Liver (tissue), 9 donors: ENCODE data around the gene EIF2B2. TPM values are rescaled to one million over a fixed set of nuclear protein-coding genes. Genes with fewer than 3 reads are reported as not detected.

ENCODE experiments used
- DNase-seq: peaks from one replicate; pipeline ENCODE4 v3.0.0-alpha.2; 2017; ENCODE audit warnings: low spot score
- H3K27ac ChIP-seq, 2 donors: one replicate each; pipeline ENCODE4 v1.7.0; 2013; ENCODE audit warnings: inconsistent platforms in 2 of 2, low read length in 2 of 2, control low read depth in 1 of 2, low read depth in 1 of 2, mild to moderate bottlenecking in 1 of 2
- H3K27me3 ChIP-seq, 4 donors: one replicate each; pipeline versions ENCODE4 v1.6.1 to v1.7.0; 2013; ENCODE audit warnings: low read length in 3 of 4, inconsistent platforms in 1 of 4, mild to moderate bottlenecking in 1 of 4, moderate library complexity in 1 of 4; ENCODE audit not compliant: control insufficient read depth in 4 of 4, insufficient read depth in 4 of 4
- H3K36me3 ChIP-seq, 4 donors: one replicate each; pipeline versions ENCODE4 v1.6.1 to v1.7.0; 2013; ENCODE audit warnings: low read length in 3 of 4, mild to moderate bottlenecking in 3 of 4, low read depth in 1 of 4, moderate library complexity in 1 of 4; ENCODE audit not compliant: control insufficient read depth in 4 of 4, insufficient read depth in 3 of 4
- H3K4me1 ChIP-seq, 4 donors: one replicate each; pipeline versions ENCODE4 v1.6.1 to v1.7.0; 2013; ENCODE audit warnings: low read length in 3 of 4, mild to moderate bottlenecking in 3 of 4, moderate library complexity in 1 of 4; ENCODE audit not compliant: control insufficient read depth in 4 of 4, insufficient read depth in 4 of 4
- H3K4me3 ChIP-seq, 3 donors: one replicate each; pipeline versions ENCODE4 v1.6.1 to v1.7.0; 2013; ENCODE audit warnings: low read length in 3 of 3, control low read depth in 1 of 3, low read depth in 1 of 3, mild to moderate bottlenecking in 1 of 3
- H3K9ac ChIP-seq, 2 donors: one replicate each; pipeline ENCODE4 v1.7.0; 2013; ENCODE audit warnings: low read length in 2 of 2, mild to moderate bottlenecking in 2 of 2, moderate library complexity in 2 of 2, control low read depth in 1 of 2, low read depth in 1 of 2
- H3K9me3 ChIP-seq, 4 donors: one replicate each; pipeline versions ENCODE4 v1.6.1 to v1.7.0; 2013; ENCODE audit warnings: low read length in 3 of 4; ENCODE audit not compliant: control insufficient read depth in 4 of 4
- ATF3 ChIP-seq: IDR thresholded peaks from 2 replicates; pipeline ENCODE4 v1.6.1; 2016; ENCODE audit warnings: antibody characterized with exemption
- CTCF ChIP-seq: fragments of 150-350 bp; IDR thresholded peaks from 2 replicates; pipeline ENCODE4 v1.5.1; 2017; ENCODE audit warnings: improper control_type of control experiment, low read depth, low read length; ENCODE audit not compliant: missing input control
- EGR1 ChIP-seq, 2 donors: IDR thresholded peaks; 2 replicates each; pipeline ENCODE4 v1.6.1; 2016 to 2018; ENCODE audit warnings: antibody characterized with exemption in 2 of 2, low read depth in 2 of 2
- FOXA1 ChIP-seq: IDR thresholded peaks from 2 replicates; pipeline ENCODE4 v1.6.1; 2016; ENCODE audit warnings: antibody characterized with exemption
- FOXA2 ChIP-seq: IDR thresholded peaks from 2 replicates; pipeline ENCODE4 v1.6.1; 2016; ENCODE audit warnings: antibody characterized with exemption
- GABPA ChIP-seq, 2 donors: IDR thresholded peaks in 1 of 2; conservative IDR thresholded peaks in 1 of 2; 2 replicates each; pipeline ENCODE4 v1.6.1; 2016; ENCODE audit warnings: antibody characterized with exemption in 2 of 2, mild to moderate bottlenecking in 1 of 2, moderate library complexity in 1 of 2
- HNF4A ChIP-seq, 2 donors: conservative IDR thresholded peaks; 2 replicates each; pipeline ENCODE4 v1.6.1; 2016; ENCODE audit warnings: antibody characterized with exemption in 2 of 2, mild to moderate bottlenecking in 2 of 2
- HNF4G ChIP-seq: IDR thresholded peaks from 2 replicates; pipeline ENCODE4 v1.6.1; 2016; ENCODE audit warnings: antibody characterized with exemption
- JUND ChIP-seq, 2 donors: IDR thresholded peaks; 2 replicates each; pipeline ENCODE4 v1.6.1; 2016; ENCODE audit warnings: antibody characterized with exemption in 2 of 2
- NR2F2 ChIP-seq: IDR thresholded peaks from 2 replicates; pipeline ENCODE4 v1.6.1; 2016; ENCODE audit warnings: antibody characterized with exemption
- RAD21 ChIP-seq, 2 donors: IDR thresholded peaks; 2 replicates each; pipeline ENCODE4 v1.6.1; 2016; ENCODE audit warnings: antibody characterized with exemption in 2 of 2, mild to moderate bottlenecking in 2 of 2
- REST ChIP-seq: IDR thresholded peaks from 2 replicates; pipeline ENCODE4 v1.6.1; 2016; ENCODE audit warnings: antibody characterized with exemption, mild to moderate bottlenecking
- RXRA ChIP-seq, 2 donors: IDR thresholded peaks; 2 replicates each; pipeline ENCODE4 v1.6.1; 2017 to 2018; ENCODE audit warnings: antibody characterized with exemption in 2 of 2, mild to moderate bottlenecking in 1 of 2
- SP1 ChIP-seq: IDR thresholded peaks from 2 replicates; pipeline ENCODE4 v1.6.1; 2018; ENCODE audit warnings: antibody characterized with exemption, mild to moderate bottlenecking
- TAF1 ChIP-seq: conservative IDR thresholded peaks from 2 replicates; pipeline ENCODE4 v1.6.1; 2016; ENCODE audit warnings: antibody characterized with exemption, mild to moderate bottlenecking
- YY1 ChIP-seq: IDR thresholded peaks from 2 replicates; pipeline ENCODE4 v1.6.1; 2016; ENCODE audit warnings: antibody characterized with exemption, mild to moderate bottlenecking
- ZBTB33 ChIP-seq: IDR thresholded peaks from 2 replicates; pipeline ENCODE4 v1.6.1; 2016; ENCODE audit warnings: antibody characterized with exemption
- WGBS: extraction: QIAGEN DNeasy Blood & Tissue Kit; methylation state at CpG from one replicate; pipeline ENCODE4 v1.1.7; 2013; 5-methylcytosine and 5-hydroxymethylcytosine counted together
- polyA plus RNA-seq, 2 donors: library from polyadenylated mRNA; stranded (reverse) in 1 of 2; unstranded in 1 of 2; fragments of 200-250 nt in 1 of 2; fragments of >200 nt in 1 of 2; fragmentation: Nextera tagmentation in 1 of 2; extraction: Ambion mirVana in 1 of 2; gene quantifications; one replicate each; pipeline versions ENCODE4 v1.2.1 to v1.2.3, GENCODE V29; 2013 to 2015
- total RNA-seq, 2 donors: library from RNA; depleted of rRNA; stranded (reverse); fragments of >200 nt; gene quantifications; one replicate each; pipeline ENCODE4 v1.2.3, GENCODE V29; 2014
- TF ChIP-seq, protein P1 (sequence below): IDR thresholded peaks from 2 replicates; pipeline ENCODE4 v1.6.1; 2016; ENCODE audit warnings: antibody characterized with exemption
- donor health status: healthy.
- donor health status: healthy.
- donor health status: healthy.
- donor health status: healthy.
- donor health status: healthy.

The EIF2B2 gene
- total and polyA plus RNA-seq, 4 donors: 16.2 to 23.6 (median 20.2) TPM

GRCh38 chr14:74981833-74982232, 20.9 kb upstream of the EIF2B2 start:
- no peak for TF ChIP-seq JUND (IDR thresholded peaks at IDR 0.05)
- Histone ChIP-seq H3K9me3 (no peaks in the 10 kb centered on the region), H3K4me3 (no peak overlapping the region), H3K9ac (no peak overlapping the region), H3K27me3 (no peaks in the 10 kb centered on the region), H3K27ac (no peak overlapping the region), H3K36me3 (no peaks in the 10 kb centered on the region), H3K4me1 (no peaks in the 10 kb centered on the region)
- 90% methylated on average over 5 of the region's 5 CpGs for WGBS
- no peak for DNase-seq

DNA sequence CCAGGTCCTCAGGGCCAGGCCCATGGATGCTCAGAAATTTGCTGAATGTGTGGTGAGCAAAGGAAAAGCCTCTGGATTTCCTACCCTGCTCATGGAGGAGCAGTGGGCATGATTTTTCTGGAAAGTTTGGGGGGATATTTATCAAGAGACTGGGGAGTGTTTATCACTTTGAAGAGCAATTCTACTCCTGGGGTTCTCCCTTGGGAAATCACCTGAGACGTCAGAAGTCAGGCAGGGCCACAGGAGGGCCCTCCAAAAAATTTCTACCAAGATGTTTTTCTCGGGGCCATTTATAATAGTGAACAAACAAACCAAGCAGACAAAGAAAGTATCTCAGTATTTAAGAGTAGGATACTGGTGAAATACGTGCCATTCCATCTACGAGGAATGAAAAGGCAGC, 20.1 kb upstream of the EIF2B2 start:
- no peak overlapping the region for H3K27ac ChIP-seq
- no peaks in the 10 kb centered on the region for H3K4me1 ChIP-seq
- no peaks in the 10 kb centered on the region for H3K9me3 ChIP-seq
- no peaks in the 10 kb centered on the region for H3K36me3 ChIP-seq
- no peak for TF ChIP-seq YY1
- no peak for TF ChIP-seq JUND (IDR thresholded peaks at IDR 0.05)
- no peak for TF ChIP-seq FOXA2
- TF ChIP-seq CTCF: no peak
- TF ChIP-seq FOXA1: no peak
- no peak for TF ChIP-seq TAF1
- TF ChIP-seq HNF4A (conservative IDR thresholded peaks at IDR 0.05): no peak
- no peak for TF ChIP-seq NR2F2
- TF ChIP-seq REST: no peak
- TF ChIP-seq RAD21 (IDR thresholded peaks at IDR 0.05): no peak
- no peak for TF ChIP-seq EGR1 (IDR thresholded peaks at IDR 0.05; ENCODE audit: low read depth in 2 of 2)
- TF ChIP-seq HNF4G: no peak
- TF ChIP-seq ATF3: no peak
- no peak for TF ChIP-seq RXRA (IDR thresholded peaks at IDR 0.05)
- TF ChIP-seq GABPA (IDR thresholded peaks at IDR 0.05 in 1 of 2, conservative IDR thresholded peaks at IDR 0.05 in 1 of 2): no peak
- TF ChIP-seq, protein P1, sequence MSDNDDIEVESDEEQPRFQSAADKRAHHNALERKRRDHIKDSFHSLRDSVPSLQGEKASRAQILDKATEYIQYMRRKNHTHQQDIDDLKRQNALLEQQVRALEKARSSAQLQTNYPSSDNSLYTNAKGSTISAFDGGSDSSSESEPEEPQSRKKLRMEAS: no peak
- no peak for TF ChIP-seq ZBTB33
- TF ChIP-seq SP1: no peak
- no peaks in the 10 kb centered on the region for H3K27me3 ChIP-seq
- DNase-seq: no peak
- 90% methylated on average over 4 of the region's 4 CpGs for WGBS
- H3K9ac ChIP-seq: no peak overlapping the region
- H3K4me3 ChIP-seq: no peak overlapping the region
